OCI-M2 (cell line): ENCODE results near the gene RAD51B.
"Not testable (repeated sequence)": the region's sequence is repeated elsewhere in the genome, so short reads cannot be mapped to it uniquely, and the experiment has no call there.

Experiments used
- DNase-seq: peaks from one replicate; lab custom pipeline; 2025; ENCODE audit not compliant: unreplicated experiment; lab: John Stamatoyannopoulos, UW

RAD51B gene

GRCh38 chr14:68246074-68246785 lies 426.7 kb downstream of the RAD51B start:
- DNase-seq: no peak

GRCh38 chr14:68246786-68247105 lies 427.2 kb downstream of the RAD51B start:
- no peak for DNase-seq

GRCh38 chr14:68247274-68247673 lies 427.7 kb downstream of the RAD51B start:
- DNase-seq: no peak

- DNase-seq: no peak
Observed at GRCh38 chr14:68247676-68248268, 428.2 kb downstream of the RAD51B start.

GRCh38 chr14:68248481-68249255 lies 429.1 kb downstream of the RAD51B start:
- no peak for DNase-seq

GRCh38 chr14:68249661-68250451 lies 430.3 kb downstream of the RAD51B start:
- DNase-seq: no peak

- no peak for DNase-seq
Observed at GRCh38 chr14:68250927-68251768, 431.6 kb downstream of the RAD51B start.

- no peak for DNase-seq
Observed at GRCh38 chr14:68251769-68252100, 432.2 kb downstream of the RAD51B start.

GRCh38 chr14:68253160-68253780 lies 433.7 kb downstream of the RAD51B start:
- DNase-seq: no peak

GRCh38 chr14:68253878-68254528 lies 434.4 kb downstream of the RAD51B start:
- no peak for DNase-seq

- no peak for DNase-seq
Observed at GRCh38 chr14:68254669-68255527, 435.3 kb downstream of the RAD51B start.

- no peak for DNase-seq
Observed at GRCh38 chr14:68255693-68256178, 436.2 kb downstream of the RAD51B start.

- no peak for DNase-seq
Observed at GRCh38 chr14:68257969-68258368, 438.4 kb downstream of the RAD51B start.

GRCh38 chr14:68258995-68259394 lies 439.4 kb downstream of the RAD51B start:
- DNase-seq: not testable (repeated sequence)

GRCh38 chr14:68260121-68260520 lies 440.5 kb downstream of the RAD51B start:
- no peak for DNase-seq

GRCh38 chr14:68261092-68261842 lies 441.7 kb downstream of the RAD51B start:
- no peak for DNase-seq

- DNase-seq: no peak
Observed at GRCh38 chr14:68262567-68262966, 443.0 kb downstream of the RAD51B start.
